ENCODE measurements around the gene MESP1. TPM values are rescaled to one million over a fixed set of nuclear protein-coding genes. Genes with fewer than 3 reads are reported as not detected.

The MESP1 gene
- total RNA-seq, 1 experiment from 2014 or later, result 8.8 TPM

GRCh38 chr15:89751748-89752147 lies 699 bp upstream of the MESP1 start:
- POLR2A ChIA-PET, result no interaction called here
- H3K9me3 ChIP-seq (ENCODE audit: control insufficient read depth in 1 of 2, insufficient read depth in 1 of 2, low read depth in 1 of 2, low read length in 2 of 2), result no peaks in the 10 kb centered on the region
- no peaks in the 10 kb centered on the region for H3K9me2 ChIP-seq (ENCODE audit: insufficient read depth)
- H3K4me2 ChIP-seq (ENCODE audit: low read length), result peak overlapping the region; percentile 98
- H3K27ac ChIP-seq (ENCODE audit: low read depth, low read length), result no peak overlapping the region
- CTCF ChIA-PET, result interaction anchor here (2.0 to 2.8 kb wide), 3 partner anchors 9 to 123 kb away, joined by 8 to 15 read pairs (median 9); no protein-coding TSS in a partner anchor
- RAD21 ChIA-PET (ENCODE audit: low non-redundant PET in 1 of 2, low total read pairs in 2 of 2, uncharacterized antibody in 2 of 2, unreplicated experiment in 2 of 2), result no interaction called here
- ATAC-seq (no peak), DNase-seq (ENCODE audit: low read depth, low spot score) (no peak)
- no peak overlapping the region for H2AFZ ChIP-seq (ENCODE audit: low read depth, low read length, poor library complexity, severe bottlenecking)
- H3K27me3 ChIP-seq (ENCODE audit: insufficient read depth, low read length), result no peaks in the 10 kb centered on the region
- H4K20me1 ChIP-seq (ENCODE audit: insufficient read depth), result no peaks in the 10 kb centered on the region
- no TSS peak for BruUV-seq (replicated peaks)
- H3K4me1 ChIP-seq (ENCODE audit: control insufficient read depth in 1 of 2, insufficient read depth in 2 of 2, low read length in 2 of 2), result peaks cover 4 to 23% of the 10 kb centered on the region in 2 experiments; a peak in 2 of 4 replicates
- 0 out of 4 replicates have a peak overlapping the region, but pooled peaks of 1 of the 2 experiments have one; percentile 72 for H3K4me3 ChIP-seq (replicated peaks in 1 of 2; ENCODE audit: low read depth in 1 of 2, low read length in 2 of 2)
- no peaks in the 10 kb centered on the region; the same call in 1 of the 2 replicates for H3K79me2 ChIP-seq (ENCODE audit: insufficient read depth, low read length)
- intact Hi-C loops (cut with micrococcal nuclease), result no loop called here
- TF ChIP-seq ZBTB33 (IDR thresholded peaks at IDR 0.05; ENCODE audit: extremely low read depth, insufficient replicate concordance, low read length) (no peak), CBX3 (IDR thresholded peaks at IDR 0.05; ENCODE audit: low read depth) (no peak), ATF3 (IDR thresholded peaks at IDR 0.05) (no peak), POLR2A (IDR thresholded peaks at IDR 0.05; ENCODE audit: borderline replicate concordance, extremely low read depth, insufficient read depth, insufficient read length) (no peak), SRF (IDR thresholded peaks at IDR 0.05; ENCODE audit: low read depth) (no peak), SP1 (IDR thresholded peaks at IDR 0.05; ENCODE audit: low read depth) (no peak), EZH2 (IDR thresholded peaks at IDR 0.05) (no peak), ZFX (IDR thresholded peaks at IDR 0.05) (no peak), JUND (IDR thresholded peaks at IDR 0.05) (no peak), CTCF (IDR thresholded peaks at IDR 0.05 in 2 of 3, conservative IDR thresholded peaks at IDR 0.05 in 1 of 3; ENCODE audit: borderline replicate concordance in 1 of 3, insufficient read depth in 1 of 3, low read depth in 2 of 3, low read length in 2 of 3) (no peak), YY1 (IDR thresholded peaks at IDR 0.05; ENCODE audit: extremely low read depth, insufficient replicate concordance, low read depth, low read length) (no peak), TCF7L2 (IDR thresholded peaks at IDR 0.05; ENCODE audit: borderline replicate concordance, extremely low read depth, insufficient read depth, insufficient read length) (no peak), SIN3A (IDR thresholded peaks at IDR 0.05; ENCODE audit: low read depth) (no peak), EGR1 (IDR thresholded peaks at IDR 0.05; ENCODE audit: low read depth) (no peak), CEBPB (IDR thresholded peaks at IDR 0.05; ENCODE audit: low read depth) (no peak), RAD21 (IDR thresholded peaks at IDR 0.05; ENCODE audit: low read depth) (no peak), POLR2AphosphoS5 (IDR thresholded peaks at IDR 0.05; ENCODE audit: low read depth, low read length) (no peak), REST (IDR thresholded peaks at IDR 0.05; ENCODE audit: low read depth) (no peak)
- H3K36me3 ChIP-seq (ENCODE audit: control insufficient read depth in 1 of 2, insufficient read depth in 2 of 2, low read length in 2 of 2), result no peaks in the 10 kb centered on the region
- no peak overlapping the region for H3K9ac ChIP-seq (ENCODE audit: low read length)
